Activated CD8-positive, alpha-beta memory T cell treated with anti-CD3 and anti-CD28 coated beads, Interleukin-2, amount 50 U/mL, for 1 hour (primary cell): ENCODE data around the gene TFCP2L1.

Experiments
- DNase-seq: peaks from one replicate; pipeline ENCODE4 v3.0.0-alpha.2; 2020; ENCODE audit errors: extremely low read depth

TFCP2L1 gene

DNA sequence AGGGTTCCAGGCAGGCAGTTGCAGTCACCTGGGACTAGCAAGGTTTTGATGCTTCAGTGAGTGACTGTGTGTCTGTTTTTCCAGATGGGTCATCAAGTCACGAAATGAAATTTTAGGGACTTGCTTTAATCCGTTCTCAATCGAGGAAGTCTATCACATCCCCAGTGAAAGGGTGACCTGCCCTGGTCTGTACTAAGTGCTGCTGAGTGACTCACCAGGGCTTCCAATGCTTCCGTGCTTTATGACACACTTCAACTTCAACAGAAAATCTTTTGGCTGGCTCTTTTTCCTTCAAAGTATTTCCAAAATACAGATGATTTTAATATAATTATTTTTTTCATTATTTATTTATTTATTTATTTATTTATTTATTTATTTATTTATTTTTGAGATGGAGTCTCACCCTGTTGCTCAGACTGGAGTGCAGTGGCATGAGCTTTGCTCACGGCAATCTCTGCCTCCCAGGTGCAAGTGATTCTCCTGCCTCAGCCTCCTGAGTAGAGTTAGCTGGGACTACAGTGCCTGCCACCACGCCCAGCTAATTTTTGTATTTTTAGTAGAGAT is 18.4 kb downstream of the TFCP2L1 start:
- no peak for DNase-seq

DNA sequence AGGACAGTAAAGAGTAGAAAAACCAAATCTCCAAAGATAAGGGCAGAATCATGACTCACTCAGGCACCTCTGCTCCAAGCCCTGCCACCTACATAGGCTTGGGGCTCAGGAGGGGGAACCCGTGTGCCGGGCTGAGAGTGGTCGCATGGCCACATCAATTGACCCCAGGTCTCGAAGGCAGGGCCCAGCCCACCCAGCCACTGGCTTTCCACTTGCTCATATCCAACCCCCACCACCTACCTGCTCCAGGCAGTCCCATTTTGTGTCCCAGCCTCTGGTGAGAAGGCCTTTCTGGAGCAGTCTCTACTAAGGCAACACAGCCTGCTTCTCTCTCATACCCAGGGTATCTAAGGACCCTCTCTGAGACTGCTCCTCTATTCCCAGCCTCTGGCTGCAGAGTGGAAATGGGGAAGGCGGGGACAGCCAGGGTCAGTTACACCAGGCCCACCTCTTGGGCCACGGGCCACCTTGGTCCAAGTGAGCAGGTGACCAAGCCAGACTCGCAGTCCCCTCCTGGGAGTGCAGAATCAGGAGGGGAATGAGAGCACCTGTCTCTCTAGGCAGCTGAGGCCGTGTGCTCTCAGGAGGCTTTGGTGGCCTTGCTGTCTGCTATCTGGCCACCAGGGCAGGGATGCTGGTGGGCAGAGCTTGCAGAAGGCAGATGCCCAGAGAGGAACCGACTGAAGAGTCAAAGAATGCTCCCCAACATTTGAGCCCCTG is 20.8 kb downstream of the TFCP2L1 start:
- DNase-seq, result no peak

DNA sequence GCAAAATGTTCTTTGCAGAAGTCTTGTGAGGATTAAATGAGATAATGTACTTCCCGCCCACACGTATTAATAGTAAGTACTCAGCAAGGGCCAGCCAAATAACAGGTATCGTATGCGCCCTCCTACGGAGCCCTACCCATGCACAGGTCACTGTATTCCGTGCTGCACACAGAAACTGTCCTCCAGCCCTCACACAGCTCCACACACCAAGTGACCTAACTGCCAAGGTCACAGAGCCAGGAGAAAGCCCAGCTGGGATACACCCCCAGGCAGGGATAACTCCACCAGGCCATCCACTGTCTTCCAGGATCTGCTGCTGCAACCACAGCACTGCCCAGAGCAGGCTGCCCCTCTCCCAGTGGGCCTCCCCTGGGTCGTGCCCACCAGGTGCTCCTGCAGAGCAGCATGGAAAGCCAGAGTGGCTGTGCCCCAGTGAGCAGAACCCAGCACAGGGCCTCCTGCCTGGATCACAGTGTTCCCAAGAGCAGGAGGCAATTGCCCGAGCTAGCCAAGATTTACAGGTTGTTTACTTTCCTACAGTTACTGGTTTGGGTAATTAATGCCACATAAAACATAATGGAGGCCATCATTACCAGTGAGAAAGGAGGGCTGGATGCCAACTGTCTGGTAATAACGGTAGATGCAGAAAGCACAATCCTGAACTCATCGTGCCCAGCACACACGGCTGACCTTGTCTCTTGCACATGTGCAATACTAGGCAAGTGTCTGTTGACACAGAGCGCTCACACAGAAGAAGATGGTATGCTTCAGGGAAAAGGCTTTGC is 24.4 kb downstream of the TFCP2L1 start:
- DNase-seq, result no peak

DNA sequence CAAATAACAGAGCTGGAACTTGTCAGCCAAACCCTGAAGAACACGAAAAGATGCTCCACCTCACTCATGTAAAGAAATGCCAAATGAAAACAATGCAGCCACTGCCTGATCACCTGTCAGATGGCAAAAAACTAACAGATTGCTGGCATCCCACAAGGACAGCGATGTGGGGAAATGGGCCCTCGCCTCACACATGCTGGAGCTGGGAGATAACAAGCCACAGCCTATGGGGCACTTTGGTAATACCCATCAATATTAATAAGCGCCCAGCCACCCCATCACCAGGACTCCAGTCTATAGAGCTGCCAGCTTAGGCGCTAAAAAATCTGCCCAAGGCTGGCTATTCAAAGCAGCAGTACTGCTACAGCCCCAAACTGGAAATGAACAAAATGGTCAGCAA is 27.0 kb downstream of the TFCP2L1 start:
- DNase-seq, result no peak

DNA sequence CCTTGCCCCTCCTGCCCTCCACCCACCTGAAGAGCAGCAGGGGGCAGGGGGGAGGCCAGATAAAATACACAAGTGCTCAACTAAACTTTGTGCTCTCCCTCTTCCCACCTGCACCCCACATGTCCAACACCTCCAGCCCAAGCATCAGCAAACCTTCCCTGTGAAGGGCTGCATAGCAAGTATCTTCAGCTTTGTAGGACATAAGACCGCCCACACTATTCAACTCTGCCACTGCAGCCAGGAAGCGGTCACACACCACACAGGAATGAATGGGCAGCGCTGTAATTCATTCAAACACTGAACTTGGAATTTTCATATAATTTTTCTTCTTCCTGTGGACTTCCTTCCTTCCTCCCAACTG is 27.5 kb downstream of the TFCP2L1 start:
- no peak for DNase-seq

DNA sequence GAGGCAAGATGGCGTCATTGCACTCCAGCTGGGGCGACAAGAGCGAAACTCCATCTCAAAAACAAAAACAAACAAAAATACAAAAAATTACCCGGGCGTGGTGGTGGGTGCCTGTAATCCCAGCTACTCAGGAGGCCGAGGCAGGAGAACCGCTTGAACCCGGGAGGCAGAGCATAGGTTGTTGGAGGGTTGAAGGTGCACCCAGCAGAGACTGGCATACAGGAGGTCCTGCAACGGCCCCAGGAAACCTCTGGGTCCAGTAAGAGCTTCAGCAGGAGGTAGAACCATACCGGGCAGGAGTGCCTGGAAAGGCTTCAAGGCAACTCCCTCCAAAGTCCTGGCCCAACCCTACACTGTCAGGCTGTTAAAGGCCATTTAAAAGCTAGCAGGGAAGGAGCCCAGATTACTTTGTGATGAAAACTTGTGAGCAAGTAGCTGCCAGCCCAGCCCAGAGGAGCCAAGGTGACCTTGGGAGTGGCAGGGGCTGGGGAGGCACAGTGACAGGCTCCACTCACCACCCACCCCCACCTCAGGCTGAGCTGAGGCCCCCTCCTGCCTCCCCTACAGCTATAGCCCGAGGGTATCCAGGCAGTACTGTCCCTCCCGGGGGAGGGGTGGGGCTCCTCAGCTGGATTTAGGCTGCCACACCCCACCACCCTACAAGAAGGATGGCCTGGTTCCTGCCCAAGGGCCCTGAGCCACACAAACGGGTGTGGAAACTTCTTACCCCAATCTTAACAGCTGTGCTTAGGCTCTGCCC is 28.1 kb downstream of the TFCP2L1 start:
- DNase-seq, result no peak

DNA sequence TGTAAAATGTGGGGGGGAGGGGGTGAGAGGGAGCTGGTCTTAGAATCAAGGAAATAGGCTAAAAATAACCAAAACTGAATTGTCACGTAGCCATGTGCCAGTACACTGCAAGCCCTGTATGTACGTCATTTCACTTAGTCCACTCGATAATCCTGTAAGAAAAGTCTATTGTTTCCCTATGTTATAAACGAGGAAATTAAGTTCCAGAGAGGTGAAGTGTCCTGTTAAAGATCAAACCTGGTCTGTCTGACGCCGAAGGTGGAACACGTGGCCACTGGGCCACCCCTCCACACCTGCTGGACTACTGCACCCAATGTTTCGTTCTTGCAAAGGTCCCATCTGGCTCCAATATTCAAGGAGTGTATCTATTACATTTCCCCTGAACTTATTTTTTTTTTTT is 29.6 kb downstream of the TFCP2L1 start:
- no peak for DNase-seq

DNA sequence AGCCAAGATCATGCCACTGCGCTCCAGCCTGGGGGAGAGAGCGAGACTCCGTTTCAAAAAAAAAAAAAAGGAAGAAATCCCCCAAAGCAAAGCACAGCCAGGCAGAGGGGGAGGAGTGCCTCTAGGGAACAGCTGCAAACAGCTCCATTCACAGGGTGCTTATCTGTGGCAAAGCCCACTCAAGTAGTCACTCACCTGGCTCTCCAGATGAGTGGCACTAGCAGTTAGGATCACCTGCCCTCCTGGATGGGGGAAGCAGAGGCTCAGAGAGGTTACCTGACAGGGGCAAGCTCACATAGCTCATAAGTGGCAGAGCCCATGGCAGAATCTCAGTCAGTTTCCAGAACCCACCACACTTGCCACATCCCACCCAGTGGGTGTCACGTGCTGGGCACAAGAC is 30.3 kb downstream of the TFCP2L1 start:
- no peak for DNase-seq

DNA sequence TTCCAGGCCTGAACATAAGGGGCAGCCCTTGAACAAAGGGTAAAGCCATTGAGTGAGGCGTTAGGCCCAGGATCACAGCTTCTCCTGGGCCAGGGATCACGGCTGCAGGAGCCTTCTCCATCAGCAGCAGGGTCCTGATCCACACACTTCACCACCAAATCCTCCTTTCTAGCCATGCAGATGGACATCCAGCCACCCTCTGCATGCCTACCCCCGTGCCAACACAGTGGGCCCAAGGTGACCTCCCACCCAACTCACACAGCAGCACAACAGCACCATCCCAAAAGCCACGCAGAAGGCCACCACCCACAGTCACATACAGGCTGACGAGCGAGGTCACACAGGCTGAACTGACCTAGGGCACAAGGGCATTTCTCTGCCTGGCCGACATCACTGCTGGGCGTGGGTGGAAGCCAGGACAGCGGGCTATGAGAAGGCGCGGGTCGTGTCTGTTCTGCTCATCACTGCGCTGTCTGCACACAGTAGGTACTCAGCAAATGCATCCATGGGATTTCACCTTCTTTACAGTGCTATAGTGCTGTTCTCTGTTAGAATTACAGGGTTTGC is 31.2 kb downstream of the TFCP2L1 start:
- DNase-seq, result no peak

DNA sequence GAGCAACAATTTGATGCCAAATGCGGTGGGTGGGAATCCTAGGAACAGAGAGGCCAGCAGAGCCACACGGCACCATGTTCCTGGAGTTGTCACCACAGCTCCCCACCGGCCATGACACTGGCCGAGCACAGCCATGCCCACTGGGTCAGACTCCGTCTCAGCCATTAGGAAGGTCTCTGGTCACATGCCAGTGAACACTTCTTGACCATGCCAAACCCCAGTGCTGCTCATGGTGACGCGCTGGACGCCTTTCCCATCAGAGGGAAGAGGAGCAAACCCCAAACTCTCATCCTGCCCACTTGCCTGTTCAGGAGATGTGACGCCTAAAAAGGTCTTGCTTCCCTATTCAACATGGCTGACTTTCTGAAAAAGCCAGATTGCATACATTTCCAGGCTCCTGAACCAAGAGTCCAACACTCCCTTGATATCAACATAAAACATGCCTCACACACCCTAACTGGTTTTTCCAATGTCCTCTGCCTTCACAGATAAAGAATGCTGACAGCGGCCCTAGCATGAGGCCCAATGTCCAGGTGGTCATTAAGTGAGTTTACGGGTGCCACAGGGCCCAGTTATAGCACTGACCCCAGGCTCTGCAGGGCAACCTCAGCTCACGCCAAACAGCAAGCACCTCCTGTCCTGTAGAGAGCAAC is 31.9 kb downstream of the TFCP2L1 start:
- DNase-seq, result no peak

DNA sequence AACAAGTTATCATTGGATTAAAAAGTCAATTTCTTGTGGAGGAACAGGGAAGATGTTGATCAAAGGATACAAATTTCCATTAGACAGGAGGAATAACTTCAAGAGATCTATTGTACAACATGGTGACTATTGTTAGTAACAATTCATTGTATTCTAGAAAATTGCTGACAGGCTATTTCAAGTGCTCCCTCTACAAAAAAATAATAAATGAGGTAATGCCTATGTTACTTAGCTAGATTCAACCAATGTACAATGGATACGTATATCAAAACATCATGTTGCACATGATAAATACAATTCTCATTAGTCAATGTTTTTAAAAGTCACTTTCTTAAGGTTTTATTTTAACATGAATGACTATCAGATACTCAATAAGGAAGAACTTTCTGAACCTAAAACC is 33.5 kb downstream of the TFCP2L1 start:
- DNase-seq, result no peak

DNA sequence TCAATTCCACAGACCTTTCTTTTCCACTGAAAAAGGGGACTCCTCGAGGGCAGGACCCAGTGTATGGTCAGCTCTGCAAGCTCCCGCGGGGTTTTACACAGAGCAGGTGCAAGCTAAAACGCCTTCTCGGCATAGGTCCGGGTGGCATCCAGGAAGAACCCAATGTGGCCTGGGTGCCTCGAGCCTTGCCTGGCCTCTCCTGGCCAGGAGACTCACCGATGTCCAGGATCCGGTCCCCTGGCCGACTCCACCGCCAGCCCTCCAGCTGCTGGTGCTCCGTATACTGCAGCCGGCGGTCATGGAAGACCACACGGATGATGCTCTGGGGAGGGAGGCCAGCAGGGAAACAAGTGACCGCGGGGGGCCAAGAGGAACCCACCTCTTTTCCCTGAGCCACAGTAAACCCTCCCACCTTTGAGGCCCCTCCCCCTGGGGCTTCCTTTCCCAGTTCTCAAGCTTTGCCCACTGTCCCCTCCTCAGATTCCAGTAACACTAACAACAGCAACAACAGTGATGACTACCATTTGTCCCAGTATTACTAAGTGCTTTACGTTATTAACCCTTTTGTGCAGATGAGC is 36.1 kb downstream of the TFCP2L1 start:
- no peak for DNase-seq

DNA sequence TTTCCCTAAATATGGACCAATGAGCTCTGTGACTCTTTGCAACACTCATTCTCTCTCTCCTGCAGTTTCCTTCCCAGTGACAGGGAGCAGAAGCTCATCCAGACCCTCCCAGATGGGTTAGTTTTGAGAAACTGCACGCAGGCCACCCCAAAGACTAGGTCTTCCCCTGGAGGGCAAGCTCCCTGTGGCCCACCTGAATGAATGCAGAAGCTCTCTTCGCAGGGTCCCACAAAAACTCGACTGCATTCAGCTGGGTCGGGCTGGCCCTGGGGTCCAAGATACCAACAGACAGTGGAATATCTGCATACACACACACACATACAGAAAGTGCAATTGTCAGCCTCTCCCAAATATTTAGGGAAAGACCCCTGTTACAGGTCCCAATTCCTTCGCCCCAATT is 37.0 kb downstream of the TFCP2L1 start:
- no peak for DNase-seq

DNA sequence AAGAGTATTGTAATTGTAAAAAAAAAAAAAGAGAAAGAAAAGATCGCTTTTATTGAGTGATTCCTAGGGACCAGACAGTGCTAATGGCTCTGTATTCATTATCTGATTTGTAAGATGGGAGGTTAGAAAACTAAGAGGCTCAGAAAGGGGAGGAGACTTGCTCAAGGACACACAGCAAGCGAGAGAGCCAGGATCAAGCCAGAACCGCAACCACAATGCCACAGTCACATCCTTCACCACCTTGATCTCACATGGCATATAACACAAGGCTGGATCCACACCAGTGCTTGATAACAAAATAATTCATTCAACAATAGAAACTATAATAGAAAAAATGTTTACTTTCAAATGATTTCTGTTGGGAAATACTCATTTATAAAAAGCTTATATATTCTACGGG is 37.5 kb downstream of the TFCP2L1 start:
- DNase-seq, result no peak

DNA sequence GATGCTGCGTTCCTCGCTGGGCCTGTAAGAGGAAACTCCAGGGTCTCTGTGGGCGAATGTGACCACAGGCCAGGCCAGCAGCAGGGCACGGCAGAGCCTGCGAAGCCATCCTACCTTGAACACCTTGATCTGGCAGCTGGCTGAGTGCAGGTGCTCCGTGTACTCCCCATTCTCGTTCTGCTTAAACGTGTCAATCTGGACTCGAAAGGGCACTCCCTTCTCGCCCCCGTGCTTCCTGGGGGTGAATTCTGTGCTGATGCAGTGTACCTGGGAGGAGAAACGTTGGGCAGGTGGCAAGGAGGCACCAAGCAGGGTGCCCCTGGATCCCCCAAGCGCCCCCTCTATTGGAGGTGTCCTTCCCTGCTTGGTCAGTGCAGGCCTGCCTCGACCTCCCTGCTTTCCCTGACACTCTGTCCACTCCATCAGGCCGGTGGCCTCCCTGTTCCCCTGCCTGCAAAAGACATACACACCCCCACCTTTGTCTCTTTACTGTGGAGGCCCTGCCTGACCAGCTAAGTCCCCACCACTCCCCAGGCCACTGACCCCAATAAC is 38.2 kb downstream of the TFCP2L1 start:
- DNase-seq, result no peak

DNA sequence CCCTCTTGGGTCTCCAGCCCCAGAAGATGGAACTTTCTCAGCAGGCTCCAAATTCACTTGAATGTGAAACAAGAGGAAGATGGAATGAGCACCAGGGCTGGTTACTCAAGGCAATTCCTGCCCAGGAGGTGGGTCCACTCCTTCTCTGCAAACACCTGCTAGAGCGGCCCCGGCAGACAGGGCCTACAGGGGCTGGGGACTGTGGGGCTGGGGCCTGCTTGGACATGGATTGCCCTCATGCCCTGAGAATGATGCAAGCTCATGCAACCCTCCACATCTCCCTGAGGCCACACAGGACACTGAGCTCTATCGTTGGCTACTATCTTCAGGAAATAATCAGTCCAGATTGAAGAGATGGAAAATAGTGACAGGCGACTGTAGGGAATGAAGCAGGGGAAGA is 39.1 kb downstream of the TFCP2L1 start:
- no peak for DNase-seq

DNA sequence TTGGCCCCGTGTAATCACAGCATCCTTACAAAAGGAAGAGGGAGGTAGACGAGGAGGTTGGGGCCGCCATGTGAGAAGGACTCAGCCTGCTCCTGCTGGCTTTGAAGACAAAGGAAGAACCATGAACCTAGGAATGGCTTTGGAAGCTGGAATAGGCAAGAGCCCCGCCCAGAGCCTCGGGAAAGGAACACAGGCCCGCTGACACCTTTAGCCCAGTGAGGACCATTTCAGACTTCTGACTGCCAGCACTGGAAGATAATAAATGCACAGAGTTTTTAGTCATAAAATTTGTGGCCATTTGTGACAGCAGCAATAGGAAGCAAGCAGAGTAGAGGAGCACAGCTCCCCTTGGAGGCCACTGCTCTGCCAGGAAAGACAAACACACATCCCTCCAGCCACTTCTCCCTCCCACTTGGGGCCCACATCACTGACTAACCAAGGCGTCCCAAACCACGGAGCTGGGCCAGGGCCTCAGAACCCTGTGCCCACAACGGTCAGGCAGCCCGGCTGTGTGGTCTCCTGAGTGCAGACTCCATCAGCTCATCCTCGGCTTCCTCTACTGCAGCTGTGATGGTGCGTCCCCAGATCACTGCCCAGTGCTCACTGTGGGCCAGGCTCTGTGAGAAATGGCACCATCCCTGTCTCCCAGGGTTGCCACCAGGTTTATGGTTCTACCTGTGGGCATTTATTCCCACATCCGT is 39.7 kb downstream of the TFCP2L1 start:
- no peak for DNase-seq

DNA sequence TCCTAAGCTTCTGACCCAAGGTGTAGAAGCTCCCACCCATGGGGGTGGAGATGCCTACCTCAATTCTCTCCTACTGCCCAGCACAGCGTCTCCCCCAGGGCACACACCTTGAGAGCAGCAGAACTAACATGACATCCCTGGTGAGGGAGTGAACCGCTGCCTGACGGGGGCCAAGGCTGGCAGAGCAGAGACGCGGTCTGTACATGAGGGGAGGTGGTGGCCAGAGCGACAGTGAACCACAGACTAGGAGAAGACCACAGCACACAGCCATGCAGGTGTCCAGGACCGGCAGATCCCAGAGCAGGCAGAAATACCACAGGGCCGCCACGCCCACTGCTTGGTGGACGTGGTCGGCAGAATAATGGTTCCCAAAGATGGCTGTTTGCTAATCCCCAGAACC is 40.4 kb downstream of the TFCP2L1 start:
- DNase-seq, result no peak

DNA sequence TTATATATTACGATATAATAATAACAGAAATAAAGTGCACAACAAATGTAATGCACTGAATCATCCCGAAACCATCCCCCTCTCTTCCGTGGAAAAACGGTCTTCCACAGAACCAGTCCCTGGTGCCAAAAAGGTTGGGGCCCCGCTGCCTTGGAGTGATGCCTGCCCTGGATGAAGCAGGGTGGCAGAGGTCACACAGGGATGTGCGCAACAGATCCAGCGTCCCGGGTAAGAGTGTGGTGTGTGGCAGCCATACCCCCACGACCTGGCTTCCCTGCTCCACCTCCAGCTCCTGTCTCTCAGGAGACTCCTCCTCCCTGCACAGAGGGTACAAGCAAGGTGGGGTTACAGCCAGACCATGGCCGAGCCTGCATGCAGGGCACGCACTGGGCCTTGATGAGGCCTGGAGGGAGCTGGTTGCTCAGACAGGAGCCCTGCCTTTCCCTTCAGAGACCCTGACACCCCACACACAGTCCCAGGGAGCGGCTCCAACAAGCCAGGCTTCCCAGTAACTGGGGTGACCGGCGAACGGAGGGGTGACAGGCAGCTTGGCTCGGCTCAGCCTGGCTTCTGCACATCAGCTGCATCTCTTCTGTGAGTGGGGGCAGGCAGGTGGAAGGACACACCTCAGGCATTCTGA is 41.1 kb downstream of the TFCP2L1 start:
- DNase-seq, result no peak

DNA sequence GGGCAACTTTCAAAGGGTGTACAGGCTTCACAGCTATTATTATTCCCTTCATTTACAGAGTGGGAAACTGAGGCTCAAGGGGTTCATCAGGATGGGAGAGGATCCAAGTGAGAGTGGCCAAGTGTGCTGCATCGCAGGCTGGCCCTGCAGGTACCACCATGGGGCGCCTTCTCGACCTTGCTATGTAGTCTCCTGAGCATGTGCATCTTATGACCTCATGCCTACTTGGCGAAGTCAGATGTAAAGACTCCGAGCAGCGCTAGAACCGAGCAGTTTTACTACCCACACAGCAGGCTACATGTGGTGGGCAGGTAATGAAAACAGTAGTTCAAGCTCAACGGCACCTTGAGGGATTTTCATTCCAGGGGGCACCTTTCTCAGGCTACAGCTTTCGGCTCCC is 42.0 kb downstream of the TFCP2L1 start:
- no peak for DNase-seq
